22Rv1 (cell line): Measurements from ENCODE around the gene COBL.

Experiments
- H3K27ac ChIP-seq: fragments of 450-650 bp; 2 replicates; pipeline ENCODE4 v1.5.1; 2017
- ZFX ChIP-seq: fragments of 450-650 bp; IDR thresholded peaks from 2 replicates; pipeline ENCODE4 v1.6.1; 2017; ENCODE audit warnings: antibody characterized with exemption, borderline replicate concordance
- TF ChIP-seq, protein P1 (sequence below): fragments of 450-650 bp; IDR thresholded peaks from 2 replicates; pipeline ENCODE4 v1.5.1; 2017; ENCODE audit warnings: mild to moderate bottlenecking

Gene COBL

DNA sequence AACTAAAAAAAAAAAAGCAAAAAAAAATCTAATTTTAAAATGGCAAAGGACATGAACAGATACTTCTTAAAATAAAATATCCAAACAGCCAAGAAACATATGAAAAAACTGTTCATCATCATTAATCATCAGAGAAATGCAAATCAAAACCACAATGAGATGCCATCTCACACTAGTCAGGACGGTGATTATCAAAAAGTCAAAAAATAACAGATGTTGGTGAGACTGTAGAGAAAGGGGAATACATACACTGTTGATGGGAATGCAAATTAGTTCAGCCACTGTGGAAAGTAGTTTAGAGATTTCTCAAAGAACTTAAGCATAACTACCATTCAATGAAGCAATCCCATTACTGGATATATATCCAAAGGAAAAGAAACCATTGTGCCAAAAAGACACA, 30.2 kb downstream of the COBL start:
- H3K27ac ChIP-seq, result no peak overlapping the region
- no peak for TF ChIP-seq ZFX
- TF ChIP-seq, protein P1, sequence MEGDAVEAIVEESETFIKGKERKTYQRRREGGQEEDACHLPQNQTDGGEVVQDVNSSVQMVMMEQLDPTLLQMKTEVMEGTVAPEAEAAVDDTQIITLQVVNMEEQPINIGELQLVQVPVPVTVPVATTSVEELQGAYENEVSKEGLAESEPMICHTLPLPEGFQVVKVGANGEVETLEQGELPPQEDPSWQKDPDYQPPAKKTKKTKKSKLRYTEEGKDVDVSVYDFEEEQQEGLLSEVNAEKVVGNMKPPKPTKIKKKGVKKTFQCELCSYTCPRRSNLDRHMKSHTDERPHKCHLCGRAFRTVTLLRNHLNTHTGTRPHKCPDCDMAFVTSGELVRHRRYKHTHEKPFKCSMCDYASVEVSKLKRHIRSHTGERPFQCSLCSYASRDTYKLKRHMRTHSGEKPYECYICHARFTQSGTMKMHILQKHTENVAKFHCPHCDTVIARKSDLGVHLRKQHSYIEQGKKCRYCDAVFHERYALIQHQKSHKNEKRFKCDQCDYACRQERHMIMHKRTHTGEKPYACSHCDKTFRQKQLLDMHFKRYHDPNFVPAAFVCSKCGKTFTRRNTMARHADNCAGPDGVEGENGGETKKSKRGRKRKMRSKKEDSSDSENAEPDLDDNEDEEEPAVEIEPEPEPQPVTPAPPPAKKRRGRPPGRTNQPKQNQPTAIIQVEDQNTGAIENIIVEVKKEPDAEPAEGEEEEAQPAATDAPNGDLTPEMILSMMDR, result no peak

DNA sequence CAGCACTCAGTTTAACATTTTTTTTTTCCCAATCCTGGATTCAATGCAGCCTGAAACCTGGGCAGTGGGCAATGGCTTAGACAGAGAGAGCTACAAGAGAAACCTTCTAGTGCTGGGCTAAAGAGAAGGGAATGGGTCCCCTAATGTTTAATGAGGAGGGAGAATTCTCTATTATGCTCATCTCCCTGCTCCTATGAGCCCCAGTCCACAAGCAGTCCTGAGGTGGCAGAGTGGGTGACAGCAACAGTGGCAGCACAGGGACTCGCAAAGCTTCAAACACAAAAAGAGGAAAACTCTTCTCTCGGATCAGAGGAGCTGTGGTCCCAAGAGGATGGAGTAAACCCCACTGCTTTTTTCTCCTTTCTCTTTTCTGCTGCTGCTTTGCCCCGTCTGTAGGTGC, 36.5 kb downstream of the COBL start:
- TF ChIP-seq, protein P1, result no peak

DNA sequence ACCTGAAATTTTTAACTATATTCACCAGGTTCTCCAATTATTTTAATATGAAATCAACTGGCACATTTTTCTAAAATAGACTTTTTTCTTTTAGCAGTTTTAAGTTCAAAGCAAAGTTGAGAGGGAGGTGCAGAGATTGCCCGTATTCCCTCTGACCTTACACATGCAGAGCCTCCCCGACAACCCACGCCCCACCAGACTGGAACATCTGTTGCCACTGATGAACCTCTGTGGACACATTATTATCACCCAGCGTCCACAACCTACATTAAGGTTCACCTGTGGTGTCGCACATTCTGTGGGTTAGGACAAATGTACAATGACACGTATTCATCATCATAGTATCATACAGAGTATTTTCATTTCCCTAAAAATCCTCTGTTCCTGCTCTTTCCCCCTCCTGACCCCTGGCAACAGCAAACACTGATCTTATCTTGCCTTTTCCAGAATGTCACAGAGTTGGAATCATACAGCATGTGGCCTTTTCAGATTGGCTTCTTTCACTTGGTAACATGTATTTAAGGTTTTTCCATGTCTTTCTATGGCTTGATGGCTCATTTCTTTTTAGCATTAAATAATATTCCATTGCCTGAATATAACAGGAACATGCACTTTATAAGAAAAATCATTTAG, 37.1 kb downstream of the COBL start:
- H3K27ac ChIP-seq, result no peak overlapping the region
- TF ChIP-seq, protein P1, result no peak
- no peak for TF ChIP-seq ZFX

More for the DNA sequence above, 36.5 kb downstream of the COBL start:
- no peak overlapping the region for H3K27ac ChIP-seq

DNA sequence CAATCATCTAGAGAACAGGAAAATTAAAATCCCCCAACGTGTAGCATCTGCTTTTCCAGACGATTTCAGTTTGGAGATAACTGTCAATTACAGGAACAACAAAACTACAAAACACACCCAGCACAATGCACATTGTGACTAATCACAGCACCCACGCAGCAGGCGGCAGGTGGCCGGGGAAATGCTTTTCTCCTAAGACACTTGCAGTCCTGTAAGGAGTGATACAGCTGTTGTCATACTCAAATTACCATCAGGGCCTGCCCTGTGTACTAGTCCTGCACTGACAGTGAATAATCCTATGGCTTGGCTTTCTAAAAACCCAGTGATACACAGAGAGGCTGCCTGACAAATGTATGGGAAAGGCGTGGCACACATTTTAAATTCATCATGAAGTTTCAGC, 37.8 kb downstream of the COBL start:
- no peak for TF ChIP-seq ZFX
- TF ChIP-seq, protein P1, result no peak
- H3K27ac ChIP-seq, result no peak overlapping the region

DNA sequence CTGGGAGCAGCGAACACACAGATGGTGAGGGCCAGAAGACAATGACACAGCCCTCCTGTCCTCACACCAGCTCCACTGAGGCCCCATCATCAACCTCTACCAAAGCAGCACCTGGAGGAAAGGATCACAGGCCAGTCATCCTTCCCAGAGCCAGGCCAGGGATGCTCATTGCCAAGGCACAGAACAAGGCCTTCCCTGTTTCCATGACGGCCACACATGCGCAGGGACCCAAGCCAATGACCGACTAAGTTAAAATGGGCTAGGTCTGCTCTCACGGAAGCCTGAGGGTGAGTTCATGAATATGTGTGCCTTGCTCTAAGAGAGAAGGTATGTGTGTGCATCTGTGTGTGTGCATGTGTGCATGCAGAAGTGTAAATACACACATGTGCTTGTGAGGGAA, 39.6 kb downstream of the COBL start:
- TF ChIP-seq, protein P1, result no peak
- no peak overlapping the region for H3K27ac ChIP-seq

DNA sequence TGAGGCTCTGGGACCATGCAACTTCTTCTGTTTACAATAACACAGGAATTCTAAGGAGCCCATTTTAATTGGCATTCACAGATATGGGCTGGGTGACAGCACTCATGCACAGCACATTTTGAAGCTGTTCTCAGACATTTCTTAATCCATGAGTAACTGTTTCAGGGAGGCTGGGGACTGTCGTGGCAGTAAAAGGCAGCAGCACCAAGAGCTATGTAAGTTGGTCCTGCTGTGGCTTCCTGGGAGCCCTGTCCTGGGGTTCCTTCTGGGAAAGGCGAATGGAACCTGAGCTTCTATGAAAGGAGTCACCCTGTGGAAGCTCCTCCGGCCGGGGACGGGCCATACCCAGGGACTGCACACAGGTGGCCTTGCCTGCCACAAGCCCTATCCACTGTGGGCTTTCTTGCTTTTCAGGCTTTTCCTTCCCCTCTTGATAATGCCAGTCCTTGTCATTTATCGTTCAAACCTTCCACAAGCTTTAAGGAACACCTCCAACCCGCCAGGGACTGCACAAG, 40.5 kb downstream of the COBL start:
- no peak overlapping the region for H3K27ac ChIP-seq
- TF ChIP-seq, protein P1, result no peak
- TF ChIP-seq ZFX, result no peak

DNA sequence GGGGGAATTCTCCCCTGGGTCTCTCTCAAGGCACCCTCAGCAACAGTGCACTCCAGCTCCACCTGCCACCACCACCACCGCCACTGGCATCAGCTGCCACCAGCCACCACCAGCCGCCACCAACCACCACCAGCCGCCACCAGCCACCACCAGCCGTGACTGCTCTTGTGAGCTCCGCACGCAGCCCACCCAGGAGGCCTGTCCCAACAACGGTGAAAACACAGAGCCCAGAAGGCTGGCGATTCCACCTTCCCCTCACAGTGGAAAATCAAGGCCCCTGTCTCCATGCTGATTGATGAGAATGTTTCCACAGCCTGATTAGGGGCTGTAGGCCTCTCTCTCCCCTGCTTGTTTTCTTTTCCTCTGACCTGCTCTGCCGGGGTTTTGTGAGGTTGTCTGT, 41.1 kb downstream of the COBL start:
- H3K27ac ChIP-seq, result no peak overlapping the region
- TF ChIP-seq, protein P1, result no peak
- no peak for TF ChIP-seq ZFX
